Cardiac atrium fibroblast (primary cell): Measurements from ENCODE around the gene EVI5. TPM values are rescaled to one million over a fixed set of nuclear protein-coding genes. Genes with fewer than 3 reads are reported as not detected.

Source experiments
- total RNA-seq: library from RNA; depleted of rRNA; stranded (reverse); fragments of >200 nt; gene quantifications from 2 replicates; pipeline ENCODE4 v1.2.3, GENCODE V29; 2015

The EVI5 gene
- 55.1 and 55.6 TPM in 2 replicates for total RNA-seq

GRCh38 chr1:92784639-92785500 lies at the start of gene EVI5:
Gene EVI5 (minus strand): TSS chr1:92785108. CDS start chr1:92736546, 48,562 bp downstream.

DNA sequence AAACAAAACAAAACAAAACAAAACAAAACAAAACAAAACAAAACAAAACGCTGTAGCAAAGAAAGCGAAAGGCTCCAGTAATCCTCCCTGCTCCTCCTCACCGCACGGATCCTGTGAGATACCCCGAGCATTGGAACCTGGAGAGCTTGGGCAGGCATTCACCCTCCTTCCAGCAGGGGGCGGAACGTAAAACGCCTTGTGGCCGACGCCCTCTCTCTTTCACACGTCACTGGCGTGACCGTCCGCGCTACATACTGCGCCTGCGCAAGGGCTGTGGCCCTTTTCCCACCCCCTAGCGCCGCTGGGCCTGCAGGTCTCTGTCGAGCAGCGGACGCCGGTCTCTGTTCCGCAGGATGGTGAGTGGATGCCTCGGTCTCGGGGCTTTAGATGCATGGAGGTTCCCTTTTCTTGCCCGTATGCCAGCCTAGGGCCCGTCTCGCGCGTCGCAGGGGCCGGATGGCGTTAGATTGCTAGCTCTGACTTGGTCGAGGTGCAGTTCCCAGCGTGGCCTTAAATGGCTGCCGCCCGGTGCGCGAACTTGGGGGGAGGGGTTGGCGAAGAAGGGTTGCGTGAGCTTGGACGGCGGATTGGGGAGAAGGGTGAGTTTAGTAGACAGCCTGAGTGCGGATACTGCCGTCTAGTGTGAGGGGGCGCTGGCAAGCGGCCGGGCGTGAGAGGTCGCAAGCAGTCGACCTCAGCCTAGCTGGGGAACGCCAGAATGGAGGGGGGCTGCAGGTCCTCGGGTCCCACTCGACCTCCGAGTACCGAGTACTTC lies 47.0 kb upstream of the EVI5 start, which contains the start of gene RPL5:
RPL5 (plus strand) TSS at position 279 of the 775 bp plus-strand sequence; CDS start at position 354, 75 bp downstream.

DNA sequence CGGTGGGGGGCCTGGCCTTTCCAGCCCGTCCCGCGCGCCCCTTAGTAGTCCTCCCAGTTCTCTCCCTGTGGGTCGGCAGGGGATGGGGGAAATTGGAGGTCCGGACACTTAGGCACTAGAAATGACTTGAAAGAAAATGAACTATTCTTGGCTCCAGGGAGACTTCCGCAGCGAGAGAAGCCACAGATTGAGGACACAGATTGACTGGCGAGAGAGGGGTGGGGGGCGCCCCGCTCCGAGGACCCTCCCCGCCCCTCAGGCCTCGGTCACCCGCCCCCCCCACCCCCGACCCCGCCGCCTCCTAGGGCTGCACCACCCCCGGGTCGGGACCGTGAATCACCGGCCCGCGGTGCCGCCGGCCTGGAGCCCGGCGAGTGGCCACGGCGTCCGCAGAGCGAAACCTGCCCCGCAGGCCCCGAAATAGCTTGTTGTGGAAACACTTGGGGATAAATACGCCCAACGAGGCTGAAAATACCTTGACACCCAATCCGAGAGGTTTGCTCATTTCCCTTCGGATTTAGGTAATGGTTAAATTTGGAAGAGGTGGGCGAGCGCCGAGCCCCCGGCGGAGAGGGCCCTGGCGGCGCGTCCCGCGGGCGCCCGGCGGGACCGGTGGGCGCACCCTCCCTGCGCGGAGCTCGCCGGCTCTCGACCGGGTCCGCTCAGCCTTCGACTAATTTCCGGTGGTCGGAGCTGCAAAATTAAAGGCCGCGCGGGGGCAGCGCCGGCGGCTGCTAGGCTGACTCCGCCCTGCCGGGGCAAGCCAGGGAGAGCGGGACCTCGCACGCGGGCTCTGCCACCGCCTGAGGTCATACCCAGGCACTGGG lies 298.4 kb downstream of the EVI5 start, which contains the start of gene GFI1:
GFI1 (minus strand) TSS at position 675 of the 827 bp plus-strand sequence. CDS start 3,438 bp downstream, outside the sequence.

Other genes starting within 250 kb of the EVI5 start
- 1,533 and 1,769 TPM in 2 replicates for gene RPL5, start 46.9 kb upstream of the EVI5 start, total RNA-seq
- 10.3 and 11.5 TPM in 2 replicates for gene DIPK1A, start 176.4 kb upstream of the EVI5 start, total RNA-seq